ENCODE results near the gene CNOT3. TPM values are rescaled to one million over a fixed set of nuclear protein-coding genes. Genes with fewer than 3 reads are reported as not detected.
A peak's percentile ranks its signal among the peaks of the same experiment; 100 is the strongest.

CNOT3 gene
- total RNA-seq, 1 experiment from 2014 or later = 77.7 TPM

DNA sequence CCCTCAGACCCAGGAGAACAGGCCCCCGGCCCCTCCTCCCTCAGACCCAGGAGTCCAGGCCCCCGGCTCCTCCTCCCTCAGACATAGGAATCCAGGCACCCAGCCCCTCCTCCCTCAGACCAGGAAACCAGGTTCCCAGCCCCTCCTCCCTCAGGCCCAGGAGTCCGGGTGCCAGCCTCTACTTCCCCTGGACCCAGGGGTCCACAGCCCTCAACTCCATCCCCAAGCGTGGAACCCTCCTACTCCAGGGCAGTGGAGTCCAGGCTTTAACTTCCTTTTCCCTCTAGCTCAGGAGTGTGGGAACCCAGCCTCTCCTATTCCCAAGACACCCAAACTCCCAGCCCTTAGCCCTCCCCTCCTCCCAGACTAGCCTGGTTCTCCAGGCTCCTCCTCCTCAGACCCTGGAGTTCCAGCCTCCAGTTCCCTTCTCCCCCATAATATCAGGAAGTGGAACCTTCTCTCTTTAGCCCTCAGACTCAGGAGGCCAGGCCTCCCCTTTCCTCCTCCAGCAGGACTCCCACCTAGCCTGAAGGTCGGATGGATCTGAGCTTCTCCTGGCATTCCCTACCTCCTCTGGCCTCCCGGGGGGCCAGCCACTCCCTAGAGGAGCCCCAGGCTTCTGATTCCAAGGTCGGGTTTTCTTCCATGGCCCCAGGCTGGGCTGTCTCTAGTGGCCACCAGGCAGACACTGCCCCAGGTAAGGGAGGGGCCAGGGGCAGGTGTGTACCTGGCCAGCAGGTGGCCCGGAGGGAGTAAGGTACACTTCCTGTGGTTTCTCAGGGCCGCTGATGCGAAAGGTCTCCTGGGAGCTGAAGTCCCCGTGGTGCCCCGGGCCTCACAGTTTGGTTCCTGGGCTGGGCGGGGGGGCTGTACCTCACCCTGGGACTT is 35.2 kb downstream of the CNOT3 start, which contains the start of gene TMC4:
Gene TMC4, minus strand, starts transcription at position 690 of the 888 bp plus-strand sequence. Its CDS starts 43 bp downstream, at position 647.
- Histone ChIP-seq H3K4me1 (peaks cover 10% of the 10 kb centered on the region), H3K4me3 (ENCODE audit: low read depth, low read length) (peak within 1 kb of the TSS; percentile 46), H3K9me3 (no peaks in the 10 kb centered on the region), H3K36me3 (ENCODE audit: control insufficient read depth, insufficient read depth, low read length) (peaks cover 2% of the 10 kb centered on the region; the same call in 1 of the 2 replicates), H3K27me3 (replicated peaks; ENCODE audit: control insufficient read depth, insufficient read depth, low read length) (no peaks in the 10 kb centered on the region)
- CTCF ChIA-PET = interaction anchor here (0.6 to 2.6 kb wide), 12 partner anchors 8 to 93 kb away, joined by 3 to 56 read pairs (median 6); partner anchors contain the start of genes CNOT3, LENG1, MBOAT7 and TSEN34
- peak; percentile 87 to 95 for TF ChIP-seq CTCF (IDR thresholded peaks at IDR 0.05; ENCODE audit: insufficient read depth in 1 of 2, low read depth in 1 of 2, low read length in 1 of 2, severe bottlenecking in 1 of 2, unreplicated experiment in 1 of 2)
- peaks cover 21% of the 10 kb centered on the region for H3K4me1 Mint-ChIP-seq (ENCODE audit: low read depth, unreplicated experiment)
- no peaks in the 10 kb centered on the region for H3K9me3 Mint-ChIP-seq (ENCODE audit: unreplicated experiment)
- no peaks in the 10 kb centered on the region for H3K27me3 Mint-ChIP-seq (ENCODE audit: insufficient read depth, unreplicated experiment)
- peak; percentile 95 to 96 for DNase-seq
- H3K27ac Mint-ChIP-seq (ENCODE audit: unreplicated experiment) = peak within 1 kb of the TSS; percentile 99
- peaks cover 63% of the 10 kb centered on the region for H3K36me3 Mint-ChIP-seq (ENCODE audit: insufficient read depth, unreplicated experiment)
- POLR2A ChIA-PET = interaction anchor here (0.5 to 3.1 kb wide), 9 partner anchors 13 to 38 kb away, joined by 3 to 40 read pairs (median 5); partner anchors contain the start of genes CNOT3, LENG1, MBOAT7 and RPS9
- H3K4me3 Mint-ChIP-seq (ENCODE audit: unreplicated experiment) = peak within 1 kb of the TSS; percentile 86
- BruUV-seq (replicated peaks) = no TSS peak
- intact Hi-C loops (cut with micrococcal nuclease; ENCODE audit: unreplicated experiment) = loop anchor here (1.0 to 2.0 kb wide), 5 partner anchors 10 to 59 kb away; partner anchors contain the start of gene CNOT3

GRCh38 chr19:54173359-54173699 is 35.8 kb downstream of the CNOT3 start:
- Histone ChIP-seq H3K36me3 (ENCODE audit: control insufficient read depth, insufficient read depth, low read length) (peaks cover 2% of the 10 kb centered on the region; the same call in 1 of the 2 replicates), H3K9me3 (no peaks in the 10 kb centered on the region), H3K4me3 (ENCODE audit: low read depth, low read length) (peak overlapping the region; percentile 23; the same call in 1 of the 2 replicates), H3K4me1 (peaks cover 10% of the 10 kb centered on the region), H3K27me3 (replicated peaks; ENCODE audit: control insufficient read depth, insufficient read depth, low read length) (no peaks in the 10 kb centered on the region)
- no peak for TF ChIP-seq CTCF (IDR thresholded peaks at IDR 0.05; ENCODE audit: insufficient read depth in 1 of 2, low read depth in 1 of 2, low read length in 1 of 2, severe bottlenecking in 1 of 2, unreplicated experiment in 1 of 2)
- ChIA-PET CTCF (interaction anchor here (0.6 to 2.6 kb wide), 11 partner anchors 8 to 93 kb away, joined by 3 to 56 read pairs (median 6); partner anchors contain the start of genes CNOT3, LENG1, MBOAT7 and TSEN34), POLR2A (interaction anchor here (0.6 to 3.1 kb wide), 7 partner anchors 14 to 36 kb away, joined by 3 to 40 read pairs (median 6); partner anchors contain the start of genes CNOT3, LENG1, MBOAT7 and RPS9)
- no peaks in the 10 kb centered on the region for H3K9me3 Mint-ChIP-seq (ENCODE audit: unreplicated experiment)
- no peak for DNase-seq
- H3K4me1 Mint-ChIP-seq (ENCODE audit: low read depth, unreplicated experiment) = peaks cover 21% of the 10 kb centered on the region
- intact Hi-C loops (cut with micrococcal nuclease; ENCODE audit: unreplicated experiment) = loop anchor here (1.0 to 2.0 kb wide), 5 partner anchors 11 to 58 kb away; partner anchors contain the start of gene CNOT3
- TSS peak; percentile 41 for BruUV-seq (replicated peaks)
- H3K27me3 Mint-ChIP-seq (ENCODE audit: insufficient read depth, unreplicated experiment) = no peaks in the 10 kb centered on the region
- peaks cover 64% of the 10 kb centered on the region for H3K36me3 Mint-ChIP-seq (ENCODE audit: insufficient read depth, unreplicated experiment)
- peak overlapping the region; percentile 86 for H3K4me3 Mint-ChIP-seq (ENCODE audit: unreplicated experiment)
- peak overlapping the region; percentile 99 for H3K27ac Mint-ChIP-seq (ENCODE audit: unreplicated experiment)

All from Caco-2 (cell line).